Right lobe of liver (tissue), 4 donors: ENCODE results near the gene VSX2.

Experiments
- POLR2A ChIP-seq: fragments of 450-650 bp; IDR thresholded peaks from one replicate; pipeline ENCODE4 v1.6.1; 2017; ENCODE audit warnings: antibody characterized with exemption, mild to moderate bottlenecking
- TF ChIP-seq, protein P1 (sequence below), 4 donors: fragments of 200-600 bp in 3 of 4; fragments of 450-650 bp in 1 of 4; IDR thresholded peaks; one replicate each; pipeline versions ENCODE4 v1.5.1 to v1.8.0; 2016 to 2022; ENCODE audit warnings: antibody characterized with exemption in 4 of 4, mild to moderate bottlenecking in 2 of 4
- donor health status: DM: no; HTN: no; CAD: no.
- donor health status: DM: no; HTN: no; CAD: no.
- donor health status: DM: no; HTN: yes; CAD: no.

DNA sequence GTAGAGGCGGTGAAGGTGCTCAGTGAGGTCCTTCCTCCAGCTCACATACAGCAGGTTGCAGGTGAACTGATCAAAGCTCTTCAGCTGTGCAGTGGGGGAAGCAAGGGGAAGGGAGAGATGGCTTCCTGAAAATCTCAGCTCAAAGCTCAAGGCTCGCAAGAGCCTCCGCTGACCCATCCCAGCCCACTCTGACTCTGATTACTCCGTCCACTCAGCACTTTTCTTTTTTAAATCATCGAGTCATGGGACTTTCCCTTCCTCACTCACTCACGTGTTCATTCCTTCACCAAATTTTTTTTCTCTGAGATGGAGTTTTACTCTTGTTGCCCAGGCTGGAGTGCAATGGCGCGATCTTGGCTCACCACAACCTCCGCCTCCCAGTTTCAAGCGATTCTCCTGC lies 58.7 kb downstream of the VSX2 start:
- TF ChIP-seq, protein P1, sequence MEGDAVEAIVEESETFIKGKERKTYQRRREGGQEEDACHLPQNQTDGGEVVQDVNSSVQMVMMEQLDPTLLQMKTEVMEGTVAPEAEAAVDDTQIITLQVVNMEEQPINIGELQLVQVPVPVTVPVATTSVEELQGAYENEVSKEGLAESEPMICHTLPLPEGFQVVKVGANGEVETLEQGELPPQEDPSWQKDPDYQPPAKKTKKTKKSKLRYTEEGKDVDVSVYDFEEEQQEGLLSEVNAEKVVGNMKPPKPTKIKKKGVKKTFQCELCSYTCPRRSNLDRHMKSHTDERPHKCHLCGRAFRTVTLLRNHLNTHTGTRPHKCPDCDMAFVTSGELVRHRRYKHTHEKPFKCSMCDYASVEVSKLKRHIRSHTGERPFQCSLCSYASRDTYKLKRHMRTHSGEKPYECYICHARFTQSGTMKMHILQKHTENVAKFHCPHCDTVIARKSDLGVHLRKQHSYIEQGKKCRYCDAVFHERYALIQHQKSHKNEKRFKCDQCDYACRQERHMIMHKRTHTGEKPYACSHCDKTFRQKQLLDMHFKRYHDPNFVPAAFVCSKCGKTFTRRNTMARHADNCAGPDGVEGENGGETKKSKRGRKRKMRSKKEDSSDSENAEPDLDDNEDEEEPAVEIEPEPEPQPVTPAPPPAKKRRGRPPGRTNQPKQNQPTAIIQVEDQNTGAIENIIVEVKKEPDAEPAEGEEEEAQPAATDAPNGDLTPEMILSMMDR (IDR thresholded peaks at IDR 0.05), result no peak
- no peak for TF ChIP-seq POLR2A
